K562 (cell line): ENCODE results near the gene ZNF473. TPM values are rescaled to one million over a fixed set of nuclear protein-coding genes. Genes with fewer than 3 reads are reported as not detected.
A peak's percentile ranks its signal among the peaks of the same experiment; 100 is the strongest.

Source experiments
- BHLHE40 ChIP-seq: IDR thresholded peaks from 2 replicates; pipeline ENCODE4 v1.6.1; 2011; ENCODE audit warnings: low read length, improper control_type of control experiment
- CBX2 ChIP-seq: fragments of 200-600 bp; sonication (generic); IDR thresholded peaks from one replicate; pipeline ENCODE4 v1.6.1; 2012; ENCODE audit warnings: mild to moderate bottlenecking, low read length, inconsistent platforms; ENCODE audit not compliant: insufficient read depth, poor library complexity, severe bottlenecking
- CTCF ChIP-seq, 3 experiments: IDR thresholded peaks in 2 of 3; conservative IDR thresholded peaks in 1 of 3; 2 replicates each; pipeline ENCODE4 v1.5.1; 2011 to 2012; ENCODE audit warnings: low read length in 3 of 3, mild to moderate bottlenecking in 3 of 3, control low read depth in 2 of 3, improper control_type of control experiment in 1 of 3, inconsistent platforms in 1 of 3, low read depth in 1 of 3, mixed read lengths in 1 of 3, moderate library complexity in 1 of 3; ENCODE audit not compliant: insufficient read depth in 2 of 3
- CTCFL ChIP-seq: IDR thresholded peaks from 2 replicates; pipeline ENCODE4 v1.6.1; 2011; ENCODE audit warnings: borderline replicate concordance, low read depth, mild to moderate bottlenecking, moderate library complexity, low read length; ENCODE audit not compliant: insufficient read depth, poor library complexity, severe bottlenecking
- DEAF1 ChIP-seq: fragments of 450-650 bp; formaldehyde crosslinking; IDR thresholded peaks from 2 replicates; pipeline ENCODE4 v1.4.0; 2020; ENCODE audit warnings: mild to moderate bottlenecking, moderate library complexity
- IRF2 ChIP-seq: sonication (generic); formaldehyde crosslinking; IDR thresholded peaks from 2 replicates; pipeline ENCODE4 v1.8.1; 2022; ENCODE audit warnings: mild to moderate bottlenecking, missing genetic modification reagents
- L3MBTL2 ChIP-seq: fragments of 450-650 bp; IDR thresholded peaks from 2 replicates; pipeline ENCODE4 v1.6.1; 2016; ENCODE audit warnings: mild to moderate bottlenecking, moderate library complexity
- MCM5 ChIP-seq: fragments of 450-650 bp; IDR thresholded peaks from 2 replicates; pipeline ENCODE4 v1.6.1; 2016; ENCODE audit warnings: low read depth
- MECOM ChIP-seq: fragments of 250-450 bp; sonication (Bioruptor Pico); IDR thresholded peaks from 2 replicates; pipeline ENCODE4 v1.8.0; 2022; ENCODE audit warnings: inconsistent platforms
- MXD1 ChIP-seq: fragments of 250-450 bp; sonication (Bioruptor Pico); IDR thresholded peaks from 2 replicates; pipeline ENCODE4 v1.8.0; 2021; ENCODE audit warnings: borderline replicate concordance, mild to moderate bottlenecking, moderate library complexity; ENCODE audit not compliant: poor library complexity, severe bottlenecking
- NFYB ChIP-seq: IDR thresholded peaks from 2 replicates; pipeline ENCODE4 v1.6.1; 2011; ENCODE audit warnings: mild to moderate bottlenecking, moderate library complexity; ENCODE audit not compliant: insufficient read length; ENCODE audit errors: extremely low read depth
- PTBP1 ChIP-seq: fragments of 200-400 bp; formaldehyde crosslinking; IDR thresholded peaks from 2 replicates; pipeline ENCODE4 v1.6.1; 2017; ENCODE audit warnings: low read depth, low read length
- RBM25 ChIP-seq: fragments of 200-400 bp; formaldehyde crosslinking; IDR thresholded peaks from 2 replicates; pipeline ENCODE4 v1.6.1; 2018; ENCODE audit warnings: low read length, low read depth, moderate library complexity; ENCODE audit not compliant: severe bottlenecking
- SMARCA4 ChIP-seq: fragments of 450-650 bp; IDR thresholded peaks from 2 replicates; pipeline ENCODE4 v1.6.1; 2016
- SREBF2 ChIP-seq: sonication (generic); formaldehyde crosslinking; IDR thresholded peaks from 2 replicates; pipeline ENCODE4 v1.4.0; 2020; ENCODE audit warnings: mild to moderate bottlenecking, missing genetic modification reagents
- TBL1XR1 ChIP-seq, 2 experiments: IDR thresholded peaks; 2 replicates each; pipeline ENCODE4 v1.6.1; 2012; ENCODE audit warnings: improper control_type of control experiment in 2 of 2, low read length in 2 of 2, mild to moderate bottlenecking in 1 of 2
- THRA ChIP-seq: fragments of 450-650 bp; IDR thresholded peaks from 2 replicates; pipeline ENCODE4 v1.6.1; 2017; ENCODE audit warnings: mild to moderate bottlenecking, moderate library complexity
- THRAP3 ChIP-seq: fragments of 450-650 bp; IDR thresholded peaks from 2 replicates; pipeline ENCODE4 v1.6.1; 2016; ENCODE audit warnings: mild to moderate bottlenecking, inconsistent platforms, borderline replicate concordance
- WHSC1 ChIP-seq: IDR thresholded peaks from one replicate; pipeline ENCODE4 v1.6.1; 2012; ENCODE audit warnings: low read length, control low read depth, inconsistent platforms
- ZNF253 ChIP-seq: fragments of 250-450 bp; sonication (Bioruptor Pico); conservative IDR thresholded peaks from 2 replicates; pipeline ENCODE4 v1.6.1; 2021; ENCODE audit warnings: mild to moderate bottlenecking
- ZNF316 ChIP-seq: fragments of 450-650 bp; IDR thresholded peaks from 2 replicates; pipeline ENCODE4 v1.6.1; 2016
- ZNF696 ChIP-seq: fragments of 250-450 bp; sonication (Bioruptor Pico); conservative IDR thresholded peaks from 2 replicates; pipeline ENCODE4 v1.4.0; 2020; ENCODE audit warnings: mild to moderate bottlenecking, moderate library complexity
- ZNF707 ChIP-seq: fragments of 250-450 bp; sonication (Bioruptor Pico); conservative IDR thresholded peaks from 2 replicates; pipeline ENCODE4 v1.8.0; 2022; ENCODE audit warnings: inconsistent platforms, mild to moderate bottlenecking, moderate library complexity
- ZNF79 ChIP-seq: fragments of 250-450 bp; sonication (Bioruptor Pico); IDR thresholded peaks from 2 replicates; pipeline ENCODE4 v1.4.0; 2020; ENCODE audit warnings: low read depth, mild to moderate bottlenecking, moderate library complexity
- polyA plus RNA-seq, 8 experiments: library from polyadenylated mRNA; depleted of rRNA in 4 of 8; stranded (reverse) in 5 of 8; unstranded in 3 of 8; fragments of >200 nt; fragmentation: Nextera tagmentation in 2 of 8; fragmentation: Illumina TruSeq in 1 of 8; extraction: Ambion mirVana in 2 of 8; extraction: Trizol in 1 of 8; gene quantifications; 2 replicates each; pipeline versions ENCODE4 v1.2.1 to v1.2.3, GENCODE V29; 2011 to 2014; ENCODE audit warnings: inconsistent platforms in 1 of 8, missing spikeins in 1 of 8
- total RNA-seq, 7 experiments: library from RNA; depleted of rRNA in 6 of 7; stranded (reverse); fragments of >200 nt in 6 of 7; fragmentation: Illumina TruSeq in 2 of 7; extraction: Trizol in 2 of 7; gene quantifications; 2 replicates each; pipeline versions ENCODE4 v1.2.1 to v1.2.3, GENCODE V29; 2011 to 2021; ENCODE audit warnings: low replicate concordance in 1 of 7

ZNF473 gene
- total and polyA plus RNA-seq, 9 of the 15 experiments (the other 6 are each of a cell fraction or from before 2014, with no cell fraction given): 8.2 to 34.0 (median 28.5) TPM

GRCh38 chr19:49997709-49998108, 28.1 kb upstream of the ZNF473 start (continued):
- no peak for TF ChIP-seq THRA
- TF ChIP-seq ZNF316: no peak
- TF ChIP-seq MXD1 (CRISPR knock-in tag): no peak
- TF ChIP-seq CBX2: no peak
- no peak for TF ChIP-seq MECOM (CRISPR knock-in tag)
- no peak for TF ChIP-seq PTBP1
- no peak for TF ChIP-seq ZNF696 (CRISPR knock-in tag)
- no peak for TF ChIP-seq ZNF253 (CRISPR knock-in tag)
- no peak for TF ChIP-seq L3MBTL2
- TF ChIP-seq ZNF79 (CRISPR knock-in tag): no peak
- no peak for TF ChIP-seq ZNF707 (CRISPR knock-in tag)
- TF ChIP-seq TBL1XR1 (IDR thresholded peaks at IDR 0.05; ENCODE audit: low read length in 2 of 2): no peak
- TF ChIP-seq RBM25: peak; percentile 20
- TF ChIP-seq THRAP3: no peak
- TF ChIP-seq BHLHE40: no peak
- peak; percentile 85 for TF ChIP-seq NFYB
- TF ChIP-seq WHSC1: no peak
- no peak for TF ChIP-seq DEAF1 (CRISPR knock-in tag)
- no peak for TF ChIP-seq SREBF2 (CRISPR knock-in tag)
- TF ChIP-seq CTCF (IDR thresholded peaks at IDR 0.05 in 2 of 3, conservative IDR thresholded peaks at IDR 0.05 in 1 of 3; ENCODE audit: insufficient read depth in 2 of 3, low read depth in 1 of 3, low read length in 3 of 3): no peak
- no peak for TF ChIP-seq CTCFL
- no peak for TF ChIP-seq IRF2
- TF ChIP-seq SMARCA4: no peak
- no peak for TF ChIP-seq MCM5
